Activated CD4-positive, alpha-beta T cell treated with anti-CD3 and anti-CD28 coated beads, Interleukin-2, amount 50 U/mL, for 4 hours (primary cell): ENCODE results near the gene GSAP.
"Not testable (repeated sequence)": the region's sequence is repeated elsewhere in the genome, so short reads cannot be mapped to it uniquely, and the experiment has no call there.

Source experiments
- DNase-seq, 2 experiments: peaks; one replicate each; pipeline ENCODE4 v3.0.0-alpha.2; 2020

Gene GSAP

DNA sequence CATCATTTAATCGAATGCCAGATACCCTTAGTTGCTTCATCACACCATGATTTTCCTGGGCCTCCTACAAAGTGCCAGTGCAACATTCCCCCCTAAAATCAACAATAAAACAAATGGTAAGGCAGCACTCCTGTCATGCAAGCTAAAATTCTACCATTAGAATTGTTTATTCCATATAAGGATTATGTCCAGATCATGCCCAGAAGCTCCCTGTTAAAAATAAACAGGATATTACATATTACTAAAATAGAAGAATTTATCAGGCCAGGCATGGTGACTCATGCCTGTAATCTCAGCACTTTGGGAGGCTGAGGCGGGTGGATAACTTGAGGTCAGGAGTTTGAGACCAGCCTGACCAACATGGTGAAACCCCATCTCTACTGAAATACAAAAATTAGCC lies 140.5 kb downstream of the GSAP start:
- DNase-seq: not testable (repeated sequence)

DNA sequence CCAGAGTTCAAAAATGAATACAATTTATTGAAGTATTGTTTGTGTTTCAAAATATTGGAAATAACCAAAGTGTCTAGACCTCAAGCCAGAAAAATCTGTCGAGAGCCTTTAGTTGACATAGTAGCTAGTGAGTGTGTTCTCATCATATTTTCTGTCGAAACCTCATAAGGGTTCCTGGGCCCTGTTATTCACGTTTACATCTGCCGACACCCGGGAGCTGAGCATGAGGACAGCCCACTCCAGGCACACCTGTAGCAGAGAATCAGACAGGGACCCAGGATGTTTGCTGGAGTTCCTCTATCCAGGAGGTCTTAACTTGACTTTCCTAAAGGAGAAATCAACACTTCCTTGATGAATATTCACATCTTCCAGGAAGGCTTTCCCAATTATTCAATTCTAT lies 144.4 kb downstream of the GSAP start:
- no peak for DNase-seq

DNA sequence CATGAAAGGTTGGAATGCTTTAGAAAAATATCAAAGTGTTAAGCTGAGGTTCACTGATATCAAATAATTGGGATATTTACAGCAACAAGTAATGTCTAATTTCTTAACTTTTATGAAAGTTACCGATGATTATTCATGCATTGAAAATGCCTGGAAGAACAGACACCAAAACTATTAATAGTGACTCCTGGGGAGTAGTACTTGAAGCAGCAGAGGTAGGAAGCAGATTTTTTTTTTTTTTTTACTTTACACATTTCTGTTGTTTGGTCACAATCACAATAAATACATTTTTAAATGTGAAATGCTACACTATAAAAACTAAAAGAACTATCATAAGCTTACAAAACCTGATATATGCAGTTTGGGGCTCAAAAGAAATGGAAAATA lies 146.1 kb downstream of the GSAP start:
- DNase-seq: no peak

DNA sequence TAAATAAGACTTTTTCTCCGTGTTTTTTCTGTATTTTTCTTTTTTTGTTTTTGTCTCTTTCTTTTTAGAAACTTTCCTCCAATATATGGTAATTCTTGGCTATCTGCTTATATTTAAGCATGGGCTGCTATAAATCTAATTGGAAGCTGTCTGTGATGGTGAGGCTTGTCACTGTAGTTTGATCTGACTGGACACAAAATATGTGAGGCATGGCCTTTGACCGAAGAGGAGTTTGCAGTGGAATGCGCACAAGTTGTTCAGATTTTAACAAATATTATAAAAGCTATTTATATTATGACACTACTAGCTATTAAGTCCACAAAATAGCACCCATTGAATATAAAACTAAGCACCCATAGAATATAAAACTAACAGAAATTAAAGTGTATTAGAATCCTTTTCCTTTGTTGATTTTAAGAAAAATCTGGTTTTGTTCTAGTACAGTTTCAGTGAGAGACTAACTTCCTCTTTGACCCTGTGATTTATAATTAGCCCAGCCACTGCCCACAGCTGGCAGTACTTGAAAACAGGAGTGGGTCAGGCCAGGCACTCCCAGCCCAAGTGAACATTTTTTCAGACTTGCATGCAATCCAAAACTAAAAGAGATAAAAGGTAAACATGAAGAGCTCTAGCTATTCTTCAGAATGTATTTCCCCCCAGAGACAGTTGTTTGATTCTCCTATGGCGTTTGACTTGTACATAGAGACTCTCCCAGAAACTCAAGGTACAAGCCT lies 146.6 kb downstream of the GSAP start:
- no peak for DNase-seq

DNA sequence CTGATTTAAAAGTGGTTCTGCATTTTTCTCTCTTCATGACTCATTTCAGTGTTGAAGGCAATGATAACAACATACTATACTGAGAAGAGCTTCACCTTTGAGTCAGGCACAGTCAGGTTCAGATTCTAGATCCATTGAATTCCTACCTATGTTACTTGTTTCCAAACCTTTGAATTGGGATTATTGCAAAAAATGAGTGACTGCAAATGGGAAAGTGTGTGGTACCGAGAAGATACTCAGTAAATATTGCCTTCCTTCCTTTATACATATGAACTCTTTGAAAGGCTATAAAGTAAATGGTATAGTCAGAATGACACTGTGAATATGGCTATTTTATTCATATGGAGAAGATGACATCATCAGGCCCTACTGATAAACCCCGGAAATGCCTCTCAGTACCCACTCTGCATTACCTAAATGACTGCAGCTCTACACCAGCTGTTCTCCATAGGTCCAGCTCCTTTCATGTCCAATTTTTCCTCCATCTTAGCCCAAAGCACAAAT lies 149.8 kb downstream of the GSAP start:
- DNase-seq: no peak

DNA sequence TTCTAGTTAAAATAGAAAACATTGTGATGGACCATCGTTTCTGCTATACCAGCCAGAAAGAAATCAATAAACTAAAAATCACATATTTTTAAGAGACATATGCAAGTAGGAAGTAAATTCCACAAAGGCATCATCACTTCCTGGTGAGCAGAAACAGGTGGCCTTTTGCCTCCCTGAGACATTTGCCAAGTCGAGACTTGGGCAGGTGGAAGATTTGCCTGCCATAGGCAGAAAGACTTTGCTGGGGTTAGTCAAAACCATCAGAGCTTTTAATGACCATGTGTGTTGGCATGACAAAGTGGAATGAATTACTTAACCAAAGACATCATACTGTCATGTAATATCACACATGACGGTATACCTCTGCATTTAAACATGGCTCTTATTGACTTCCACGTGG lies 150.5 kb downstream of the GSAP start:
- DNase-seq: no peak

DNA sequence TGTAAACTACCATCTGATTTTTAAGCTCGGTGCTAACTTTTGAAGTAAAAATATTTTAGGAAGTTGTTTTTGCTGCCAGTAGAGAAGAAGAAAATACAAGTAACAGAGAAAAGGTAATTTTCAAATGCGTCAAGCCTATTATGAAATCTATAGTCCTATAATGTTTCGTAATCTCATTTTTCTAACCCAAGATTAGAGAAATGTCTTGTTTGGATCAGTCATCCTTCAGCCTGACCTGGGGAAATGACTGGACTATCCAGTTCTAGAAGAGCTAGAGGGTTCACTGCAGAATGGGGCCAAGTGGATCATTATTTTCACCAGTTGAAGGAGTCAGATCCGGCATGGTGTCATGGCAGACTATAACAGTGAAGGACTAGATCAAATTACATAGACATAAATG lies 153.8 kb downstream of the GSAP start:
- DNase-seq: no peak
